KBM-7 (cell line): ENCODE data around the gene GPC5.
"Not testable (repeated sequence)": the region's sequence is repeated elsewhere in the genome, so short reads cannot be mapped to it uniquely, and the experiment has no call there.

Source experiments
- DNase-seq: peaks from one replicate; pipeline ENCODE4 v3.0.0-alpha.2; 2015
- in situ Hi-C: fragments of 300-500 bp; cut with MboI; formaldehyde crosslinking; loops from 2 replicates; pipeline ENCODE4 v1.14.3; 2020; ENCODE audit warnings: low sequenced_read_pairs, low pct_unique_long_range_greater_than_20kb, mixed read lengths

Gene GPC5

DNA sequence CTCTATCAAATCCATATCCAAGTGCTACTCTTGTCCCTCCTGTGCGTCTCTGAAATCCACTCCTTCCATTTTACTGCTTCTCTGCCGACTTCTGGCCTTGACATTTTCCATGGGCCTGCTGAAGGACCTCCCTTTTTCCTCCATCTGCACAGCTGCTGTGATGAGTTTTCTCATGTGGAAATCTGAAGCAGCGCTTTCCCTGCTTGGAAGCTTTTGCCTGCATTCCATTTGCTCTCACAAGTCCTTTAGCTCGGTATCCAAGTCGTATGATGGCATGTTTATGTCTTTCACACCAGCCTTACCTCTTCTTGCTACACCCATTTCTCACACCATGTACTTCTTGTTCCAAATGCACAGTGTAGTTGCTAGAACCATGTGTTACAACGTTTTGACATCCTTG lies 328.2 kb downstream of the GPC5 start:
- DNase-seq = no peak
- in situ Hi-C loops = no loop called here

DNA sequence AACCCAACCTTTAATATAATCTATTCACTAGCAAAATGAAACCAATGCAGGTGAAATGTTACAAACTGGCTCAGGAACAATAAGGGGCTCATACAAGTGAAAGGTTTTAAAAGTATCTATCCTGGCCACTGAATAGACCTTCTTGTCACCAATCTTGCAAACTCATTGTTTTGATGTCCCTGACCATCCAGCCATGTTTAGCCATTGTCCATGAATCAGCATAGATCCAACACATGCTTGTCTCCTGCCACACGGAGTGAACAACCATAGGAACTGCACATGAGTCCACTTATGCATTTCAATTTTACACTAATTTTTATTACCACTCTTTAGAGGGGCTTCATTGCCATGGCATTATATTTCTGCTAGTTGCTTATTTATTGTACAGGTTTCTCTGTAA lies 331.4 kb downstream of the GPC5 start:
- no peak for DNase-seq
- in situ Hi-C loops = no loop called here

DNA sequence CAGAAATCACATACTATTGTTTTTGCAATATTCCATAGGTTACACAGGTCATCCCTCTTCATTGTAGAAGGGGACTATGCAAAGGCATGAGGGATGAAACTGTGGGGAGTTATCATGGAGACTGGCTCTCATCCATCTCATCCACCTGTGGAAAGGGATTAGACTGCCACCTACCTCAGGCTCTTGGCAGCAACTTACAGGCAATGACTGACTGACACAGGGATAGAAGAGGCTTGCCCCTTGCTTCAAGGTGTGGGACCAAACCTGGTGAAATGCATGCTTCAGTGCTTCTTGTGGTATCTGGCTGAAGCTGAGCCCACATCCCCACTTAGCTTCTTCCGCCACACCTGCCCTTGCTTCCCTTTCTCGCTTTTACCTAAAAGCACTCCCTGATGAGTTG lies 341.3 kb downstream of the GPC5 start:
- DNase-seq = no peak
- in situ Hi-C loops = no loop called here

DNA sequence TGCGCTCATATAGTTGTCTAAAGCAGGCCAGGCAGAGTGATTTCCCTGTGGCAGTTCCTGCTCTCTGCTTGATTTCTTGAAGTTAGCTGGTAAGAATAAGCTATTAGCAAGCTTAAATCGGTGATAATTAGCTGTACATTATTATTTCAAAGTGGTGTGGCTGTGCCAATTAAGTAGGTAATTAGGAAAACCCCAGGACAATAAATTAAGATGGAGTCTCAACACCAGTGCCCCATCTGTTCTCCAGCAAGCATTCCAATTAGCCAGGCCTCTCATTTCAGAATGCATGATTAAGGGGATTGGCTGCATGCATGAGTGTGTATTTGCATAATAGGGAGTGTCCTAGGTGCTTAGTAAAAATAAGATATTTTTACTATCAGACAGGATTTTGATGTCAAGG lies 342.3 kb downstream of the GPC5 start:
- DNase-seq = no peak
- in situ Hi-C loops = no loop called here

DNA sequence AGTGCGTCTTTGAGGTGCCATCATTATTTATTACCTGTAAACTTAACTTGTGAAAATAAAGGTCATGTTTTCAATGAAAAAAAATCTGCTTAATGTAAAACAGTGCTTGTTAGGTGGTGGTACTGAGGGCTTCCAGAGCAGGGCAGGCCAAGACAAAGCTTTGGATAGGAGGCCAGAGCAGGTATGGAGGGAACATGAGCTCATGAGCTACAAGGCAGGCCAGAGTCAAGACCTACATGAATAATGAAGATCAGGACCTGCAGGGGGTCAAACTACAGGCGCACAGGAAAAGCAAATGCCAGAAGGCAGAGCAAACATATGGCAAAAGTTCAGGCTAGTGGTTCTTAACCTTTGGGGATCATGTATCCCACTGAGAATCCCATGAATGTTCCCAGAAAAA lies 343.5 kb downstream of the GPC5 start:
- no peak for DNase-seq
- in situ Hi-C loops = no loop called here

DNA sequence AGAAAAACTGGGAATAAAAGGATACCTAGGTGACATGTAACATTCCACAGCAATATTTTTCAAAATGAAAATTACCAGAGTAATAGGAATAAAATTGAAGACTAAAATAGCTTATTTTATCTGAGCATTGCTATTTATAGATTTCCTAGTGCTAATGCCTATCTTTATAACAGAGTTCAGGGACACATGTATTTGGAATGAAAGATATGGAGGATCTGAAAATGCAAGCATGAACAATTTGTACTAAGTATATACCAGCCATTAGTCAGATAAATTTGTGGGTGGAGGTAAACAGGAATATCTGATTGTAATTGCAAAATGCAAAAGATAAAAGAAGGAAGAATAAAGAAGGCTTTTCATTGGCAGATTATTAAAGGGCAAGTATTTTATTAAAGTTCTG lies 345.9 kb downstream of the GPC5 start:
- in situ Hi-C loops = no loop called here
- no peak for DNase-seq

DNA sequence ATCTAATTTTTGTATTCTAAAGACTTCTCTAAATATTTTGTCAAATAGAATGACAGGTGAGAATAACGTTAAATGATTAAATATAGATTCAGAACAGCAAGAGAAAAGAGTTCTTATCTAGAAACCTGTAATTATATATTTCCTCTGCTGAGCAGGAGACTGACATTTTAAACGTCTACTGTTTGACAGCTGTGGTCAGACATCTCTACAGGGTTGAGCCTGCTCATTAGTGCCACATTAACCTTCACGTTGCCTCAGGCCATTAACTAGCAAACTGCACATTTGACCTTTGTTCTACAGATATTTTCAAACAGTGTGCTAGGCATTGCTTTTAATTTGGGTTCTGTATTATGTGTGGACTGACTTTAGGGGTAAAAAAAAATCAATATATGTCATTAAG lies 347.5 kb downstream of the GPC5 start:
- DNase-seq = no peak
- in situ Hi-C loops = no loop called here

DNA sequence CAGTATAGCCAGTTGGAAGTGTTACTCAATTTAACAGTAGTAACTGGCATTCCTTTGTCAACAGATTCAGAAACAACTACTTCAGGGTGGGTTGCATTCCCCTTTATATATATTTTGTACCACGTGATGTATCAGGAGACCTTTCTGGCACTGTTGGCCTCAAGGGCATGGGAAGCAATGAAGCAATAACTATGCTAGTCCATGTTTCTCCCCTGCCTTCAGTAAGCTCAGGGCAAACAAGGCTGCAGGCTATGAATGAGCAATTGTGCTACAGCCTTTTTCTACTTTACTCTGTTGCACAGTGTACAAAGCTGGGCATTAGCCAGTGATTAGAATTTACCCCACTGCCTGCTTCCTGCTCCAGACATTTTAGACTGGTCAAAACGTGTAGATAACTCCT lies 348.8 kb downstream of the GPC5 start:
- in situ Hi-C loops = no loop called here

DNA sequence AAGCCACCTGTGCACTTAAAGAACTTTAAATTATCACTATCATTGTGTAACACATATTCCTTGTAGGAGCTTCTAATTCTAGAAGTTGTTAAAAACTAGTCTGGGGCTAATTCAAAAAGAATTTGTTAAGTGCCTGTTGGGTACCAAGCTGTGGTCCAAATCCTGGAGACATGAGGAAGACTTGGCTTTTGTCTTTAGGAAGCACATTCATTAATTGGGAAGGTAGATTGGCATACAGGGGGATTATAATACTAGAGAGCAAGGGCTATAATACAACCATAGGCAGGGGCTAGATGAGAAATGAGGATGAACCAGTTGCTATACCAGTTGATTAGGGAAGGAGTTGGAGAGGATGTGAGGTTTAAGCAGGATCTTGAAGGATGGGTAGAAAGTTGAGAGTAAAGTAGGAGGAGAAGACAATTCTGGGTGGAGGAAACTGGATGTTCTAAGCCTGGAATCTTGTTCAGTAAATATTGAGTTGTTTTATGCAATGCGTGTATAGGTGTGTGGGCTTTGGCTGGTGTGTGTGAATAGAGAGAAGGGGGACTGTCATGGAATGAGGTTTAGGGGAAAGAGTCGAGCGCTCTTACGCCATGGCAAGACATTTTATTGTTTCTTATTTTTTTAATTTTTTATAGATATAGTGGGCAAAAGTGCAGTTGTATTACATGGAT lies 350.1 kb downstream of the GPC5 start:
- in situ Hi-C loops = no loop called here
- no peak for DNase-seq

More for the DNA sequence above, 348.8 kb downstream of the GPC5 start:
- DNase-seq = no peak

DNA sequence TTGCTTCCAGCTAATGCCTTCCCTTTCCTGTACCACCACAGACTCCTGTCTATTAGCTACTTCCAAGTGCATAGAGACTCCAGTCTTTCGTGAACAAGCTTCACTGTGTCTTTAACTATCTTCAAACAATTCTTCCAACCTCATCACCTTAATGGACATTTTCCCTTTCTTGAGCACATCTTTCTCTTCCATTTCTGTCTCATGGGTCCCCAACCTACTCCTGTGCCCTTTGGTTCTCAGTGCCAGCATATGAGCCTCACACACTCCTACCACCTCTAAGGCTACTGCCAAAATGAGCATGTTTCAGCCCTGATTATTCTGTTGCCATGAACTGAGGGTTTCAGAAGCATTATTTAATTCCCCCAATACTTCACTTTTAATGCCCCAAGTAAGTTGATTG lies 360.3 kb downstream of the GPC5 start:
- no peak for DNase-seq
- in situ Hi-C loops = no loop called here

DNA sequence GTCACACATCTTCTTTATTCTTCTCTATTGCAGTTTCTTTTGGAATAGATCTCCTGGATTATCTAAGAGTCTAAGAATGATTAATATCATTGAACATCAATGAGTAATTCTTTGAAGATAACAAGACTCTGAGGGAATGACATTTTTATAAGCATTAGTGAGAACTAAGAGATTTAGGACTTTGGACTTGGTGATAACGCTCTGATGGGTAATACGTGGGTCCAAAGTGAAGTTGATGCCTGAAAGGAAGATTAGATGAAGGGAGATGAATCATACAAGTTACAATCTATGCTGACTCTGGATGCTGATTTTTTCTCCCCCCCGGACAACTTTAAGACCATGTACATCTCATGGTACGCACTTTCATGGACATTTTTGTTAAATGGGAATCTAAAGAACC lies 364.5 kb downstream of the GPC5 start:
- no peak for DNase-seq
- in situ Hi-C loops = no loop called here

DNA sequence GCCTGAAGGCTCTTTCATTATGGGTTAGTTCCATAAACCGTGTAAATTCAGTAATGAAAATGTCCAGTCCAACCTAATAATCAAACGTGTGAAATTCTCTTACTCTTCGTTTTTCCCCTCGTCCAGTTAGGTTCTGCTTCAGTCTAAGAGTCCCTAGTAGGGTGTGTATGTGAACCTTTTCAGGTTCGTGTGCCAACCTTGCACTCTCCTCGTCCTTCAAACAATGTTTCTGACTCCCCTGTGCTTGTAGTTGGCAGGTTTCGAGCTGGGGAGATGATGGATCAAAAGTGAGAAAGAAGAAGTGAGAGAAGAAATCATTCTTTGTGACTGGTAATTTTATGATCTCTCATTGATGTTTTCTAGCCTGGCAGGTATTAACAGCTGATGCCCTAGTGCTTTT lies 366.1 kb downstream of the GPC5 start:
- in situ Hi-C loops = no loop called here
- DNase-seq = no peak

DNA sequence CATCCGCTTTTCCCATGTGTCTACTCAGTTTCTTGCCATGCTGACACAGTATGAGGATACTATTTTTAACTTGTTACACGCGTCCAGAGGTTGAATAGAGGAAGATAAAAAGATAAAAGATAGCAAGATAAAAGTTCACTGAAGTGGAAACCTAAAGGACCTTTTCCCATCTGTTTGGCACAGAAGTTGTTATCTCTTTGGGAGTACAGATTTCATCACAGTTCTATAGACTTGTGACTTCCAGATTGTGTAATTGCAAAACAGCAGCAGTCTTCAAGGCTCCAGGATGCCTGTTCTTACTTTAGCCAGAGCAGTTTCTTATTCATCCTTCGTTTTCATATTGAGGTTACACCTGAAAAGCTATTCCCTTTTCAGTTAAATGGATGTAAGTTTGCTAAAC lies 369.2 kb downstream of the GPC5 start:
- in situ Hi-C loops = no loop called here
- DNase-seq = peak; percentile 25

DNA sequence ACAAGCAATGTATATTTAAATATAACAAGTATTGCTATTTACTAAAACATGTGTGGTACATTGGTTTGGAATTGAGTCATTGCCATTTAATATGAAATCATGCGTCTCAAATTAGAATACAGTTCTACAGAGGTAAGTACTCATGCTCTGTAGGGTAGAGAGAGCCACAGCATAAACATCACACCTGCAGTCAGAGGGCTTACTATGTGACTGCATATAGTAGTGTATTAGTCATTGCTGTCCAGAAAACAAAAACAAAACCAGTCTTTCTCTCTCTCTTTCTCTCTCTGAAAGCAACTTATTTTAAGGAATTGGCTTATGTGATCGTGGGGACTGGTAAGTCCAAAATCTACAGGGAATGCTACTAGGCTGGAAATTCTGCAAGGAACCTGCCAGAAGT lies 370.3 kb downstream of the GPC5 start:
- in situ Hi-C loops = no loop called here
- DNase-seq = no peak

DNA sequence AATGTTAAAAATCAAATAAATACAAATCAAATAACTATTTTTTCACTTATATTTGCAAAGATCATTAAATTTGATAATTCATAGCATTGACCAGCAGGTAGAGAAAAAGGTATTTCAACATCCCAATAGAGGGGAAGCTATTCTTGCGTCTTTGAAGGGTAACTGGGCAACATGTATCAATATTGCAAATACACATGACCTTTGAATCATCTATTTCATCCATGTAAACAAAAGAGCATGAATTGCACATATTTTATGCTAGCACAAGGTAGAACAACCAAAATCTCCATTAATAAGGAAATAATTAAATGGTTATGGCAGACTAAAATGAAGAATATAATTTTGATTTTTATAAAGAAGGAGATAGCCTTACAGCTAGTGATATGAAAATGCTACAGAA lies 372.8 kb downstream of the GPC5 start:
- no peak for DNase-seq
- in situ Hi-C loops = no loop called here

DNA sequence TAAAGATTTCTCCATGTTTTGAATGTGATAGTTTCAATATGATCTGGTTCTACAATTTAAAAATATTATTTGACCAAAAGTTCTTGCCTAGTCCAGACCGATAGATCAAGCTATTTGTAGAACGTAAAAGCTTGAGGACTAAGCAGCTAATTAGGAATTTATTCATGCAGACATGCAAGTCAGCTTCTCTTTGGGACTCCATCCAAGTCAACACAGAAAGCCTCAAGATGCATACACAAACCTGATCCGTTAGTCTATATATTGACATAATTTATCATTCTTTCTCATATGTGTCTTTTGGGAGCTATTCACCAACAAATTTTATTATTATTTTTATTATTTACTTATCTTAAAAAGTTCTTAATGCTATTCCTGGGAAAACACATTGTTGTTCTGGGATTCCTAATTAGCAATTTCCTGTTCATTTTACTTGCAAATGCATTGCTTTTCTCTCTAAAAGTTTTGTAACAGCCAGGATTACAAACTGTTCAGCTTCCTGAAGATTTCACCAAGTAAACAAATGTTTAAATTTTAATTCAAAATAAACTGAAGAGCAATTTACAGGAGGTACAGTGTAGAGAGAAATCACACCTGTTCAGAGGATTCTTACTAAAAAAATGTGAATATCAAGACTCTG lies 375.3 kb downstream of the GPC5 start:
- DNase-seq = no peak
- in situ Hi-C loops = no loop called here

DNA sequence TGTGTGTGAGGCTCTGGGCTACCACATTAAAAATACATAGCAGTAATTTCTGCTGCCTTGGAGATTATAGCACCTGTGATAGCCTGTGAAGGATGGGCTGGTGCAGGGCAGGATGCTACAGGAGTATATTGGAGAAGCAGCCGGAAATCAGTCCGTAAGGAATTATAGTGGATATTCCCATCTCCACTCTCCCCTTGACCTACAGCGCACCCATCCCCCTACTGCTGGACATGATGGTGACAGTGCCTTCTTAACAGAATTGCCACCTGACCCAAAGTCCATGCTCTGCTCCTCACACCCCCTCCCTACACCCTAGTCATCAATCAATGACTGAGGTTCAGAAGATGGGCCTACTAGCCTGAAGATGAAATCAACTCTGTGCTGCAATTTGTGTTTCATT lies 376.0 kb downstream of the GPC5 start:
- no peak for DNase-seq
- in situ Hi-C loops = no loop called here

DNA sequence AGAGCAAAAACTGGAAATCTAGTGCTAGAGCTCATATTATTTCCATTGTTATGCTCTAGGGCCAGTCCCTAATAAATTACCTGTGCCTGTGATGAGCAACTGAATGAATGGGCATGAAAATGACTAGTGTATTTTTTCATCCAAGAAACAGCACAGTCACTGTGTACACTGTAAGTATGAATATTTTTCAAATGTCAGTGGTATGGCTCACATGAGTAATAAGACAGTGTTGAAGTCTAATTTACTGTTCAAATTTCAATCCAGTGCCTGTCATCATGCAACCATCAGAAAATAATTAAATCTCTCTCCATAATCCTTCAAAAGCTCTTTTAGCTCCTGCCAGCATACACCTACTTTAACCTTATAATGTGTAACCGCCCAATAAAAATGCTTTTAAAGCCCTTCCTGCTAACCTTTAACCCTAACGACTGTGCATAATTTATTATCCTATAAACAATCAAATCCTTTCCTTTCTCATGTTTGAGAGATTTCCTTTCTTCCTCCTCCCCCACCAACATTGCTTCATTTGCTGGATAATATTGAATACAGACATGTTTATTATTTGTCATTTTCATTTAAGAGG lies 378.3 kb downstream of the GPC5 start:
- in situ Hi-C loops = no loop called here
- DNase-seq = no peak

DNA sequence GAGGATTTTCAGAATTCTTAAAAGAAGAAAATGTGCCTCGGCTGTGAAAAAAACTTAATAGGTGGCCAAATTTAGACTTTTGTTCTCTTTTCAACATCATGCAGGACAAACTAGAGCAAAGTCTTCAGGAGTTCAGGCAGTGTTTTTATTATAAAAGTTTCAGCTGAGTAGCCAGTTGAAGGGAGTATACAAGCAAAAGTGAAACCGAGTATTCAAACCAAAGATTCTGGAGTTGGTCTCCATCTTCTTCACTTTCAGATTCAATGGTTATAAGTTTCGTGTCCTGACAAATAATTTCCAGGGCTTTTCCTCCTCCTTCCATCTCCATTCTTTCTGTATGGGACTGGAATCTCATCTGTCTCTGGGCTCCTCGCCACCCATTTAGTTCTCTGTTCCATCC lies 379.7 kb downstream of the GPC5 start:
- in situ Hi-C loops = no loop called here
- no peak for DNase-seq

DNA sequence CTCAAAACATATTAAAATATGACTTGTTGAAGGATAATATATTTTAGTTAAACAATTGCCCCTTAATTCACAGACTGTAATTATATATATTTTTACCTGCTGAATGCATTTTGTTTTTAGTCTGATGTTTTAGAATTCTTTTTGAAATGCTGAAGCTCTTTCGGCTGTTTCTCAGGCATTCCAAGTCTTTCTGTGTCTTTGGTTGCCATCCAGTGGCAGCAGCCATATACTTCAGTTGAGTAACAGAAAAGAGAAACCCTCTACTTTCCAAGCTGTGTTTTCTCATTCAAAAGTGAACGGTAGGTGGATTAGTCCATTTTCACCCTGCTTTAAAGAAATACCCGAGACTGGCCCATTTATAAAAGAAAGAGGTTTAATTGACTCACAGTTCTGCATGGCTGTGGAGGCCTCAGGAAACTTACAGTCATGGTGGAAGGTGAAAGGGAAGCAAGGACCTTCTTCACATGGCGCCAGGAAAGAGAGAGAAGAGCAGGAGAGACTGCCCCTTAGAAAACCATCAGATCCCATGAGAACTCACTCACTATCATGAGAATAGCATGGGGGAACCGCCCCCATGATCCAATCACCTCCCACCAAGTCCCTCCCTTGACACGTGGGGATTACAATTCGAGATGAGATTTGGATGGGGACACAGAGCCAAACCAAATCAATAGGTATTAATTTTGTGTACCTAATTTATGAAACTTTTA lies 383.7 kb downstream of the GPC5 start:
- DNase-seq, in situ Hi-C loops: not testable (repeated sequence)
